CD4-positive, alpha-beta T cell treated with Interleukin-12 subunit alpha and Interleukin-12 subunit beta, for 1 hour (primary cell): ENCODE results near the gene SAP30BP.

Experiments
- DNase-seq: peaks from one replicate; pipeline ENCODE4 v3.0.0-alpha.2; 2020

The SAP30BP gene

DNA sequence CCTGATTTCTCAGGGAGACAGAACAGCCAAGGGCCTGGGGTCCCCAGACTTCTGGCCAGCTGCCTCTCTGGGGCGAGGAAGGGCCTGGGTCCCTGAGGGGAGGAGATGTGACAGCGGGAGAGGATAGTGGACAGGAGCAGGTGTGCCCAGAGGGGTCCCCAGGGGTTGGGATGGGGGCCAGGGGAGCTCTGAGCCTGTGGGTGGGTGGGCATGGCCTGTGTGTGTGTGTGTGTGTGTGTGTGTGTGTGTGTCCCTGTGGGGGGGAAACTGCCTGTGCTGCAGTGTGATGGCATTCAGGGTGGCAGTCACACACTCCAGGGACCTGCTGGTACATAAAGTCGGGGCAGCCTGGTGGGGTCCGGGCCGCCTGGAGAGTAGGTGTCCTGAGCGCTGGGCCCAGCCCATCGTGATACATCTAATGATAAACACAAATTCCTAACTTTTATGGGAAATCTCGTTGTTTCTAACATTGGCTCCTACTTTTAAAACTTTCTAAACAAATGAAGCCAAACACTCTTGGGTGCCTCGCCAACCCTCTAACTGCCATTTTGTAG, 55.5 kb downstream of the SAP30BP start:
- no peak for DNase-seq

DNA sequence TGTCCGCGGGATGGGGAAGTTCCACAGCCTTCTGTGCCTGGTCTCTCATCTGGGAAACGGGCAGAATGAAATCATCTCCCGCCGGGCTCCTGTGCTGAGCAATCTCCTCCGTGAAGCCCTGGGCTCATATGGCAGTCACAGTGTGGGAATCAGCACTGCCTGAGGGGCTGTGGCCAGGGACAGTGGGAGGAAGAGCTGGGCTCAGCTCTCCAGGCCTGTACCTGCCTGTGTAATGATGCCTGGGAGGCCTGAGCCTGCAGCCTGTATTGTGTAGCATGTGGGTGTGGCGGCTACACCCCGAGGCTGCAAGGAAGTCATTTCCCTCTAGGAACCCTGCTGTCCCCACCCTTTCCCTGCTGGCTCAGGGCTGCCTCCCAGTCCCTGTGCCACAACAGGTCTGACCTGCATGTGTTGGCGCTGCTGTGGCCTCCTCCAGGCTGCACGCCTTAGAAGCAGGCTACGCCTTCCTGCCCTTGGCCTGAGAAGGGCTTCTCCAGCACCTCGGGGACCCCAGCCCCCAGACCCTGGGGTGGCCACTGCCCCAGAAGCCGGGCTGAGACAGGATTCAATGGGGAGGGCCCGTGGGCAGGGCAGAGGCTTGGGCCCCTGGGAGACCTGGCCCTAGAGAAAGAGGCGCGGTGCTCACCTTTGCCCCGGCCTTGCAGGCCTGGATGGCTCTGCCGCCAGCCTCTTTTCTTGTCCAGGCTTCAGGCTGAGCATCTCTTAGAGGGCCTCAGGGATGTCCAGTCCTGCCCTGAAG, 56.2 kb downstream of the SAP30BP start:
- DNase-seq = no peak

DNA sequence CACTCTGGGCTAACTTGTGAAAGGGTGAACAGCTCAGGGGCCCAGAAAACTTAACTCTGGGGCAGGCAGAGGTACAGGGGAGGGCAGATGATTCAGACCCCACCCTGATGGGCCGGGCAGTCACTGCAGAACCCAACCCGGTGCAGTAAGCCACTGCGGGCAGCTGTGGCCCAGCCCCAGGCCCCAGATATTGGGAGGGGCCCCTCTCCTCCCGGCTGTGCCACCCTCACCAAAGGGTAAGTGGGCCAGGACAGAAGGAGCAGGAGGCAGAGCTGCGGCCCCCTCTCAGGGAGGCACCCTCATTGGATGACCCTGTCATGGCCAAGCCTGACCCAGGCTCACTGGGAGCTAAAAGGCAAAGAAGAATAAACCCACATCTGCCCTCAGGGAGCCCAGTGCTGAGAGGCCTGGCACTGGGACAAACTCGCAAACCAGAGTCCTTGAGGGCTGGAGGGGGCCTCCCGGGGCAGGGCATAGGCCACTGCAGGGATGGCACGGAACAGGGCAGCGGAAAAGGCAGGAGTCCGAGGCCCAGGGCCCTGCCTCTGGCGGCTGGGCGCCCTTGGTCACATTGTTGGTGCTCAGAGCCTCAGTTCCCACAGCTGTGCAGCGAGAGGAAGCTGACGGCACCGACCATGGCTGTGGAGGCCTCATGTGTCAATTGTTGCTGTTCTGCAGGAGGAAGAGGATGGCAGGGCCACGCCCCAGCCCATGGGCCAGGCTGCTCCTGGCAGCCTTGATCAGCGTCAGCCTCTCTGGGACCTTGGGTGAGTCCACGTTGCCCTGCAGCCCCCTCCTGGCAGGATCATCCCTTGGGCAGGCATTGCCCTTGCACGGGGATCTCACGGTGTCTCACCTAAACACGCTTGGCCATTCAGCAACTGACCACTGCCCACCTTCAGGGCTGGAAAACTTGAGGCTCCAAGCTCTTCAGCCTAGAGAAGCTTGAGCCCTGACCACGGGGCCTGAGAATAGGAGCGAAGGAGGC, 57.2 kb downstream of the SAP30BP start:
- no peak for DNase-seq

DNA sequence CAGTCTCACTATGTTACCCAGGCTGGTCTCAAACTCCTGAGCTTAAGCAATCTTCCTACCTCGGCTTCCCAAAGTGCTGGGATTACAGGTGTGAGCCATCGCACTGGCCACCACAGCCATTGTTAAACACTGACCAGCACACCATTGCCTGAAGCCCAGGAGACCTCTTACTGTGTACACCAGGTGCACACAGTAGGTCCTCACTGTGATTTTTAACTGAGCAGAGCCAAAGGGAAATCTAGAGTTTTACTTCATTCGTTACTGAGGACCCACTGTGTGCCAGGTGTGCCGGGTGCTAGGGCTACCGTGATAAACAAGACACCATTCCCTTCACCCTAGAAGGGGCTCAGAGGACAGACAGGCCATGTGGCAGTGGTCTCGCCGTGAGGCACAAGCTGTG, 58.4 kb downstream of the SAP30BP start:
- no peak for DNase-seq

DNA sequence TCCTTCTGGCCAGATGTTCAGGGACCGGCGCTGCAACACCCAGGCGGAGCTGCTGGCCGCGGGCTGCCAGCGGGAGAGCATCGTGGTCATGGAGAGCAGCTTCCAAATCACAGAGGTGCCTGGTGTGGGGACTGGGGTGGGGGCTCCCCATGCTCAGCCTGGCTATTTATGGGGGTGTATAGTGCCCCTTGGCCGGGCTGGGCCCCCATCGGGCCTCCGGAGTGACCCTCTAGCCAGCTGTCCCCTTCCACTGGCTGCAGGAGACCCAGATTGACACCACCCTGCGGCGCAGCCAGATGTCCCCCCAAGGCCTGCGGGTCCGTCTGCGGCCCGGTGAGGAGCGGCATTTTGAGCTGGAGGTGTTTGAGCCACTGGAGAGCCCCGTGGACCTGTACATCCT, 60.3 kb downstream of the SAP30BP start:
- no peak for DNase-seq

DNA sequence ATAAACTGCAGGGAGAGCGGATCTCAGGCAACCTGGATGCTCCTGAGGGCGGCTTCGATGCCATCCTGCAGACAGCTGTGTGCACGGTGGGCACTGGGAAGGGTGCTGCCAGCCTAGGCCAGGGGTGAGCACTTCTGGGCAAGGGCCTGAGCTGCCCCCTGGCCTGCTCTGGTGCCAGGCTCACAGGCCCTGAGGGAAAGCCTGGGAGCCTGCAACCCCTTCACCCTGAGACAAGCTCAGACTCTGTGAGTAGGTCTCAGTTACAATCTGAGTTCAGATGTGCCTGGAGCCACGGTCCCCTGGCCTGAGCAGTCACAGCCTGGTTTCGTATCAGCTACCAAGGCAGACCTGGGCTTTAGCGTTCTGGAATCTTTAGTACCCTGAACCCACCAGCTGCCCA, 62.2 kb downstream of the SAP30BP start:
- DNase-seq = no peak

DNA sequence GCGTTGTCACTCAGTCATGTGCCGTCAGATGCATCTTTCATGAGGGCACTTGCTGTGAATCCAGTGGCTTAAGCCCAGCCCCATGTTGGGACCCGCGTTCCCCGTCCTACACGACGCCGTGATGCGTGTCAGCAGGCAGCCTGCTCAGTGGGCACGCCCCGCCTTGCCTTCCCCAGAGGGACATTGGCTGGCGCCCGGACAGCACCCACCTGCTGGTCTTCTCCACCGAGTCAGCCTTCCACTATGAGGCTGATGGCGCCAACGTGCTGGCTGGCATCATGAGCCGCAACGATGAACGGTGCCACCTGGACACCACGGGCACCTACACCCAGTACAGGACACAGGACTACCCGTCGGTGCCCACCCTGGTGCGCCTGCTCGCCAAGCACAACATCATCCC, 62.9 kb downstream of the SAP30BP start:
- DNase-seq = no peak

DNA sequence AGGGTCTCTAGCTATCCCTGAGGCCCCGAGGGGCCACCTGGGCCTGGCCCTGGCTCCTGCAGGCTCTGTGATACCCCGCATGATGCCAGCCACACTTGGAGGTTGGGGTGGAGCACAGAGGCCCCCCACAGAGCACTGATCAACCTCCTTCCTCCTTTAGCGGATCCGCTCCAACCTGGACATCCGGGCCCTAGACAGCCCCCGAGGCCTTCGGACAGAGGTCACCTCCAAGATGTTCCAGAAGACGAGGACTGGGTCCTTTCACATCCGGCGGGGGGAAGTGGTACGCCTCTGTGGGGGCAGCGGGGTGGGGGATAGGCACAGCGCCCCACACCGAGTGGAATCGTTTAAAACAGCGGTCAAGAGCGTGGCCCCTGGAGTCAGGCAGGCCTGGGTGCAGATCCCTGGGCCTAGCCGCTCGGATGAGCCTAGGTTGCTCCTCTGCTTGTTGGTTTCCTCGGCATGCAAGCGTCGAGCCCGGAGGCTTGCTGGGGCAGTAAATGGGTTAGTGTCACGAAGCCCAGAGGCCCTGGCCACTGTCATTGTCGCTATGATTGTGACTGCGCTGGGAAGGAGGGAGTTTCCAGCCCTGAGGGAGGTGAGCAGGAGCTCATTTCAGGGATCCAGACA, 64.1 kb downstream of the SAP30BP start:
- DNase-seq = no peak

DNA sequence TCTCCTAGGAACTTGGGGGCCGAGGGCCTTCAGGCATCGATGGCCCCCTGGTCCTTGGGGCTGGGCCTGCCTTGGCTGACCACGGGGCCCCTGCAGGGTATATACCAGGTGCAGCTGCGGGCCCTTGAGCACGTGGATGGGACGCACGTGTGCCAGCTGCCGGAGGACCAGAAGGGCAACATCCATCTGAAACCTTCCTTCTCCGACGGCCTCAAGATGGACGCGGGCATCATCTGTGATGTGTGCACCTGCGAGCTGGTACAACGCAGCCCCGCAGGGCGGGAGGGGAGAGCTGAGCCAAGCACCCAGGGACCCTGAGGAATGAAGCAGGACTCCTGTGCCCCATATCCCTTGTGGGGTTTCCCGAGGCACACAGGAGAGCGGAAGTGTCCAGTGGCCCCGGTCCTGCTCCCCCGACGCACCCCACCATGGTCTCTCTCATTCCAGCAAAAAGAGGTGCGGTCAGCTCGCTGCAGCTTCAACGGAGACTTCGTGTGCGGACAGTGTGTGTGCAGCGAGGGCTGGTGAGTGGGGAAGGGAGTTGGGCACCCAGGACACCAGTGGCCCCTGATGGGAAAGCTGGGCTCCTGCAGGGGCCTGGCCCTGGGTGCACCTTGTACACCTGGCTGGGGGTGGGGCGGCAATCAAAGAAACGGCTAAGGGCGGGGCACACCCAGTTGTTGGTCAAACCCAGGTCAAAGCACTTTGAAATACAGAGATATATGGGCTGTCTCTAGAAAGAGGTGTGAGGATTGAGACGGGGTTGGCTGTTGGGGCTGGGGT, 64.8 kb downstream of the SAP30BP start:
- DNase-seq = no peak

DNA sequence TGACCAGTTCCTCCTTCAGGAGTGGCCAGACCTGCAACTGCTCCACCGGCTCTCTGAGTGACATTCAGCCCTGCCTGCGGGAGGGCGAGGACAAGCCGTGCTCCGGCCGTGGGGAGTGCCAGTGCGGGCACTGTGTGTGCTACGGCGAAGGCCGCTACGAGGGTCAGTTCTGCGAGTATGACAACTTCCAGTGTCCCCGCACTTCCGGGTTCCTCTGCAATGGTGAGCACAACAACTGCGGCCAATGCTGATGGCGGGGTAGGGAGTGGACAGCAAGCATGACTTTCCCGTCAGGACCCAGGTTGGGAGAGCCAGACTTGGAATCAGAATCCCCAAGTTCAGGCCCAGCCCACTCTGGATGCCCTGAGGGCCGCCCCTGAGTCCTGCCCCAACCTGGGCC, 66.3 kb downstream of the SAP30BP start:
- no peak for DNase-seq

DNA sequence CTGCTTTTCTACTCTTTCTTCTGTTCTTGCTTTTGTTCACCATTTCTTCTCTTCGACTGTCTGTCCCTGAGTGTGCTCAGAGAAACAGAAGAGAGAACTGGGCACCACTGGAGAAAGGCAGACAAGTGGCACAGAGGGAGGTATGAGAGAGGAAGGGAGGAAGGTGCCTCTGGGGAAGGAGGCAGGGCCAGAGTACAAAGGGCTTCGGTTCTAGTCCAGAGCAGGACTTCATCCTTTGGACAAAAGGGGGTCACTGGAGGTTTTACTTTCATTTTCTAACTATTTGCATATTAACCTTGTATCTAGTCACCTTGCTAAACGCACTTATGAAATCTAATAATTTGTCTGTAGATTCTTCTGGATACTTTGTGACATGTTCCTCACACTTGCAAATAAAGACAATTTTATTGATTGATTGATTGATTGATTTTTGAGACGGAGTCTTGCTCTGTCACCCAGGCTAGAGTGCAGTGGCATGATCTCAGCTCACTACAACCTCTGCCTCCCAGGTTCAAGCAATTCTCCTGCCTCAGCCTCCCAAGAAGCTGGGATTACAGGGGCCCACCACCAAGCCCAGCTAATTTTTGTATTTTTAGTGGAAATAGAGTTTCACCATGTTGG, 67.6 kb downstream of the SAP30BP start:
- no peak for DNase-seq

DNA sequence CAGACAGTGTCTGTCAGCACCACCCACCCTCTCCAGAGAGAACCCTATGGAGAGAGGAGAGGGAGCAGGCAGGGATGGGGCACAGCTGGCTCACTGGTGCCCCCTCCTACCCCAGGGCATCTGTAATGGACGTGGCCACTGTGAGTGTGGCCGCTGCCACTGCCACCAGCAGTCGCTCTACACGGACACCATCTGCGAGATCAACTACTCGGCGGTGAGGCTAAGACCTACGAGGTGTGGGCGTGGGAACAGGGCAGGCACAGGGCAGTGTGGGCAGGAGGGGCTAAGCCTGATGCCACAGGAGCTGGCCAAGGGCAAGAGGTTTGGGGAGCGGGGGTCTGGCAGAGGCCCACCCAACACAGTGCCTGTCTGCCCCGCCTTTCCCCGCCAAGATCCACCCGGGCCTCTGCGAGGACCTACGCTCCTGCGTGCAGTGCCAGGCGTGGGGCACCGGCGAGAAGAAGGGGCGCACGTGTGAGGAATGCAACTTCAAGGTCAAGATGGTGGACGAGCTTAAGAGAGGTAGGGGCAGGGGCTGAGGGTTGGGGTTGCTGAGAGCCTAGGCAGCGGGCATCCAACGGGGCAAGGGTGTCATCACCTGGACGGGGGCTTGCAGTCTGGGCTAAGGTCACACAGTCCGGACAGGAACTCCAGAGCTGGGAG, 69.2 kb downstream of the SAP30BP start:
- DNase-seq = no peak

DNA sequence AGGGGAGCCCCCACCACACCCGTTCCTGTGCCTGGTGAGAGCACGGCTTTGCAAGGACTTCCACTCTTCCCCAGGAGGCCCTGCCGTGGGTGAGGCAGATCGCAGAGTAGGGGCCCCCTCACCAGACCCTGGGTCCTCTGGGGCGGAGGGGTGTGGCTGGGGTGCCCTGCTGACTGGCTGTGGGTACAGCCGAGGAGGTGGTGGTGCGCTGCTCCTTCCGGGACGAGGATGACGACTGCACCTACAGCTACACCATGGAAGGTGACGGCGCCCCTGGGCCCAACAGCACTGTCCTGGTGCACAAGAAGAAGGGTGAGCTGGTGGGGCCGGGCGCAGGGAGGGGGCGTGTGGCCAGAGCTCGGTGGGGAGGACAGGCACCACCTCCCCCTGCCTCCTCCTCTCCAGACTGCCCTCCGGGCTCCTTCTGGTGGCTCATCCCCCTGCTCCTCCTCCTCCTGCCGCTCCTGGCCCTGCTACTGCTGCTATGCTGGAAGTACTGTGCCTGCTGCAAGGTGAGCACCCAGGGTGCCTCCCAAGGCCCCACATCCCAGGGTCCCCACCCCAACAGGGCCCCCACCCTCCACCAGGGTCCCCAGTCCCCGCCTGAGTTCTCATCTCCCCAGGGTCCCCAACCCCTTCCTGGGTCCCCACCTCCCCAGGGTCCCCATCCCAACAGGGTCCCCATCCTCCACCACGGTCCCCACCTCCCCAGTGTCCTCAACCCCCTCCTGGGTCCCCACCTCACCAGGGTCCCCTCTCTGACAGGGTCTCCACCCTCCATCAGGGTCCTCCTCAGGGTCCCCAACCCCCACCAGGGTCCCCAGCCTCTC, 70.2 kb downstream of the SAP30BP start:
- no peak for DNase-seq

DNA sequence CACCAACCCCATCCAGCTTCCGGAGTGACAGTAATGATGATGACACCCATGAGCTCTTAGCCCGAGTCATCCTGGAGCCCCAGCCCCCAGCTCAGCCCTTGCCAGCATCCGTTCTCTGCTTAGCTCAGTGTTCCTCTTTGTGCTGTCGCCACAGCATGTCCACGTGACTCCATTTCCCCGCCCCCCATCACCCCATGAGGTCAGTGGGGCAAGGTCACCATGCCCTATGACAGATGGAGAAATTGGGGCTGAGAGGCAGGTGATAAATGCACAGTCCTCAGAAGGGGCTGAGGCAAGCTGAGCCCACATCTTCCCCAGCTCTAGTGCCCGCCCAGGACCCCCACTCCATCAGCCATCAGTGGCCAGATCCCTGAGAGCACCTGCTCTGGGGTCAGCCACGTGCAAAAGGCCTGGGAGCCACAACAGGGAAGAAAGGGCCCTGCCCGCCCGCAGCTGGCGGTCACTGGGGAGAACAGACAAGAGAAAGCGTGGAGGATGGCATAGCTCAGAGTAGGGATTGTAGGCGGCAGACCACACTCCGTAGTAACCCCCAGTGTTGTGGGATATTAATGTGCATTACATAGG, 71.2 kb downstream of the SAP30BP start:
- no peak for DNase-seq

DNA sequence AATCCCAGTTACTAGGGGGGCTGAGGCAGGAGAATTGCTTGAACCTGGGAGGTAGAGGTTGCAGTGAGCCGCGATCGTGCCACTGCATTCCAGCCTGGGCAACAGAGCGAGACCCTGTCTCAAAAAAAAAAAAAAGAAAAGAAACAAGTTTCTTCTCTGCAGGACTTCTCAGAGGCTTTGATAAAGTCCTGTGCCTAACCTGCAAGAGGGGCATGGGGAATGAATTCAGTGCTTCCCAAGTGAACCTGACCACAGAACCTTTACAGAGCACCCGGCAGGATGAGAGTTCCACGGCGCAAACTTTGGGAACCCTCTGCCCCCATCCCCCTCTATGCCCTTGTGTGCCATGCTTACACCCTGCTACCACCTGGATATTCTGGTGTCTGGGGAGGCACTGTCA, 72.0 kb downstream of the SAP30BP start:
- no peak for DNase-seq

DNA sequence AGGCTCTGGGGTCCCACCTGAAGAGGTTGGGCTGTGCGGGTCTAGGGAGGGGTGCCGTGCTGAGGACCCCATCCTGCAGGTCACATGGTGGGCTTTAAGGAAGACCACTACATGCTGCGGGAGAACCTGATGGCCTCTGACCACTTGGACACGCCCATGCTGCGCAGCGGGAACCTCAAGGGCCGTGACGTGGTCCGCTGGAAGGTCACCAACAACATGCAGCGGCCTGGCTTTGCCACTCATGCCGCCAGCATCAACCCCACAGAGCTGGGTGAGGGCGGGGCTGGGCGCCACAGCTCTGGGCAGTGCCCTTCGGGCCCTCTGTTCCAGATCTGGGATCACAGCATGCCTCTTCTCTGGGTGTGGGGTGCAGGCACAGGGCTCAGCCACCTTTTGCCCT, 72.7 kb downstream of the SAP30BP start:
- DNase-seq = no peak

DNA sequence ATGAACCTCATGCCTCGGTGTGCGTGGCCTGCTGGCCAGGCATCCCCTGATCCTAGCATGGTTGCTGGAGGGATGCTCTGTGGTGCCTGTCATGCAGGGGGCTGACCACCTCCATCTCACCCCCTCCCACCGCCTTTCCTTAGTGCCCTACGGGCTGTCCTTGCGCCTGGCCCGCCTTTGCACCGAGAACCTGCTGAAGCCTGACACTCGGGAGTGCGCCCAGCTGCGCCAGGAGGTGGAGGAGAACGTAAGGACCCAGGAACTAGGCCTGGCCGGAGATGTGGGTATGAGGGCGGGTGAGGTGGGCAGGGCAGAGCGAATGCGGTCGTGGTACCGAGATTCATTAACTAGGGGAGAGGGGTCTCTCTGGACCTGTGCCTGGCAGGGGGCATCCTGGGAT, 73.1 kb downstream of the SAP30BP start:
- no peak for DNase-seq

DNA sequence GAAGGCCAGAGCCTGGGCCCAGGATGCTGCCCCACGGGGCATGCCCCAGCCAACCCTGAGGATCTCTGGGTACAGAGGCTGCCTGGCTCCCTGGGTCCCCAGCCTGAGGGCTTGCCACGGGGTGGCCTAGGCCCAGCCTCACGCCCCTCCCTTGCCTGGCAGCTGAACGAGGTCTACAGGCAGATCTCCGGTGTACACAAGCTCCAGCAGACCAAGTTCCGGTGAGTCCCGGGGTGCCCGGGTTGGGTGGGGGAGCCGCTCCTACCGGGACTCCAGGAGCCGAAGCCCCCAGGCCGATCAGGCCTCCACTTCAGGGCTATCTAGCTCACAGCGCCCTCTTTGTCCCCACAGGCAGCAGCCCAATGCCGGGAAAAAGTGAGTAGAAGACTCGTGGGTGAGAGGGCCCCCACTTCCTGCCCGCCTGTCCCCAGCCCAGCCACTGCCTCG, 73.5 kb downstream of the SAP30BP start:
- no peak for DNase-seq

DNA sequence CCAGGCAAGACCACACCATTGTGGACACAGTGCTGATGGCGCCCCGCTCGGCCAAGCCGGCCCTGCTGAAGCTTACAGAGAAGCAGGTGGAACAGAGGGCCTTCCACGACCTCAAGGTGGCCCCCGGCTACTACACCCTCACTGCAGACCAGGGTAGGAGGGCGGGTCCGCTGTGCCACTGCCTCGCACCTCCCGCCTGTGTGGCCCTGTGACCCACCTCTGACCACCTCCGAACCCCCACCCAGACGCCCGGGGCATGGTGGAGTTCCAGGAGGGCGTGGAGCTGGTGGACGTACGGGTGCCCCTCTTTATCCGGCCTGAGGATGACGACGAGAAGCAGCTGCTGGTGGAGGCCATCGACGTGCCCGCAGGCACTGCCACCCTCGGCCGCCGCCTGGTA, 75.2 kb downstream of the SAP30BP start:
- no peak for DNase-seq

DNA sequence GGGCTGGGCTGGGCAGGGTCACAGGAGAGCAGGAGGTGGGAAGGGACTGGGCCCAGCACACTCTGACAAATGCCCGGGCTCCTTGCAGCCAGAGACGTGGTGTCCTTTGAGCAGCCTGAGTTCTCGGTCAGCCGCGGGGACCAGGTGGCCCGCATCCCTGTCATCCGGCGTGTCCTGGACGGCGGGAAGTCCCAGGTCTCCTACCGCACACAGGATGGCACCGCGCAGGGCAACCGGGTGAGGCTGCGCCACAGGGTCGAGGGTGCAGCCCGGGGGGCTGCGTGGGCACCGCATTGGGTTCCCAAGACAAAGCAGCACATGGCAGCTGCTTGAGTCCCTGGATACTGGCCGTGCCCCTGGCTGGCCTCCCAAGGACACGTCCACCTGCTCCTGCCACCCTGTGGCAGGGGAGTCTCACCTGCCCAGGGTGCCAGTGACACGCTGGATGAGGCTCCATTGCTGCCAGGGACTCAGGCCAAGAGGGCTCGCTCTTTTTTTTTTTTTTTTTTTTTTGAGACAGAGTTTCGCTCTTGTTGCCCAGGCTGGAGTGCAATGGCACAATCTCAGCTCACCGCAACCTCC, 76.6 kb downstream of the SAP30BP start:
- no peak for DNase-seq
